Measurements from ENCODE around the gene FBXO48. TPM values are rescaled to one million over a fixed set of nuclear protein-coding genes. Genes with fewer than 3 reads are reported as not detected.

The FBXO48 gene
- total and polyA plus RNA-seq, 12 donors, result 0.42 to 2.8 (median 1.1) TPM

- H3K27me3 ChIP-seq, result no peaks in the 10 kb centered on the region
- TF ChIP-seq POLR2A (IDR thresholded peaks at IDR 0.05) (no peak), CTCF (IDR thresholded peaks at IDR 0.05) (no peak)
- DNase-seq, result no peak
- intact Hi-C loops (cut with DNase I), result loop anchor here (10.0 kb wide), 2 partner anchors 112 to 442 kb away; no protein-coding TSS in a partner anchor
- no peak overlapping the region for H3K4me3 ChIP-seq
- H3K36me3 ChIP-seq (replicated peaks in 1 of 2), result no peaks in the 10 kb centered on the region
- no peaks in the 10 kb centered on the region for H3K9me3 ChIP-seq (replicated peaks in 1 of 3)
- H3K27ac ChIP-seq, result no peak overlapping the region
- no peaks in the 10 kb centered on the region for H3K4me1 ChIP-seq (replicated peaks in 1 of 2)
- WGBS, 4 donors, result 70 to 86% (median 79%) methylated on average over 1 to 2 of the region's 2 CpGs
These were observed 15.3 kb upstream of the FBXO48 start for GRCh38 chr2:68482296-68482820.

GRCh38 chr2:68478688-68479087 lies 11.6 kb upstream of the FBXO48 start:
- TF ChIP-seq POLR2A (IDR thresholded peaks at IDR 0.05), result no peak
- no peak for TF ChIP-seq CTCF (IDR thresholded peaks at IDR 0.05)
- H3K4me1 ChIP-seq (replicated peaks in 1 of 2), result no peaks in the 10 kb centered on the region
- no peaks in the 10 kb centered on the region for H3K27me3 ChIP-seq
- no peak overlapping the region for H3K27ac ChIP-seq
- no peak overlapping the region for H3K4me3 ChIP-seq
- 91 to 96% (median 94%) methylated on average over 1 of the region's 1 CpG; no CpG with 5 or more reads in 1 of the 4 donors for WGBS, 4 donors
- no peaks in the 10 kb centered on the region for H3K36me3 ChIP-seq (replicated peaks in 1 of 2)
- DNase-seq, result no peak
- intact Hi-C loops (cut with DNase I), result no loop called here
- H3K9me3 ChIP-seq (replicated peaks in 1 of 3), result no peaks in the 10 kb centered on the region

GRCh38 chr2:68476454-68476853 lies 9.4 kb upstream of the FBXO48 start:
- intact Hi-C loops (cut with DNase I), result no loop called here
- H3K36me3 ChIP-seq (replicated peaks in 1 of 2), result no peaks in the 10 kb centered on the region
- 91 to 100% (median 94%) methylated on average over 1 of the region's 1 CpG for whole genome bisulfite sequencing, 4 donors
- no peak overlapping the region for H3K27ac ChIP-seq
- H3K27me3 ChIP-seq, result no peaks in the 10 kb centered on the region
- H3K4me1 ChIP-seq (replicated peaks in 1 of 2), result no peaks in the 10 kb centered on the region
- H3K4me3 ChIP-seq, result no peak overlapping the region
- no peaks in the 10 kb centered on the region for H3K9me3 ChIP-seq (replicated peaks in 1 of 3)
- TF ChIP-seq POLR2A (IDR thresholded peaks at IDR 0.05) (no peak), CTCF (IDR thresholded peaks at IDR 0.05) (no peak)
- DNase-seq, result no peak

GRCh38 chr2:68475576-68475975 lies 8.5 kb upstream of the FBXO48 start:
- no peaks in the 10 kb centered on the region for H3K4me1 ChIP-seq (replicated peaks in 1 of 2)
- no peaks in the 10 kb centered on the region for H3K27me3 ChIP-seq
- H3K9me3 ChIP-seq (replicated peaks in 1 of 3), result no peaks in the 10 kb centered on the region
- no peak overlapping the region for H3K4me3 ChIP-seq
- intact Hi-C loops (cut with DNase I), result no loop called here
- no peak for DNase-seq
- WGBS, 4 donors, result 46 to 70% (median 56%) methylated on average over 2 of the region's 2 CpGs
- no peak overlapping the region for H3K27ac ChIP-seq
- TF ChIP-seq POLR2A (IDR thresholded peaks at IDR 0.05) (no peak), CTCF (IDR thresholded peaks at IDR 0.05) (no peak)
- H3K36me3 ChIP-seq (replicated peaks in 1 of 2), result no peaks in the 10 kb centered on the region

Data from adrenal gland (tissue), 12 donors.